Fibroblast of lung (primary cell): ENCODE measurements around the gene PRKAG2. TPM values are rescaled to one million over a fixed set of nuclear protein-coding genes. Genes with fewer than 3 reads are reported as not detected.

Source experiments
- DNase-seq, 2 donors: peaks; one replicate each; pipeline versions ENCODE4 v3.0.0 to v3.0.0-alpha.2; 2010; ENCODE audit warnings: low read depth in 2 of 2
- H2AFZ ChIP-seq: 2 replicates; pipeline ENCODE4 v1.5.1; 2012; ENCODE audit warnings: low read length, control low read depth, inconsistent platforms
- H3K27ac ChIP-seq: 2 replicates; pipeline ENCODE4 v1.5.1; 2011; ENCODE audit warnings: low read length, control low read depth; ENCODE audit not compliant: insufficient read depth
- H3K27me3 ChIP-seq: 2 replicates; pipeline ENCODE4 v1.5.1; 2011; ENCODE audit warnings: mild to moderate bottlenecking, low read length; ENCODE audit not compliant: control insufficient read depth, insufficient read depth
- H3K36me3 ChIP-seq: 2 replicates; pipeline ENCODE4 v1.5.1; 2011; ENCODE audit warnings: low read length; ENCODE audit not compliant: control insufficient read depth, insufficient read depth
- H3K4me1 ChIP-seq: 2 replicates; pipeline ENCODE4 v1.5.1; 2011; ENCODE audit warnings: low read length; ENCODE audit not compliant: control insufficient read depth, insufficient read depth; ENCODE audit errors: extremely low read depth
- H3K4me2 ChIP-seq: 2 replicates; pipeline ENCODE4 v1.5.1; 2011; ENCODE audit warnings: low read length, control low read depth; ENCODE audit not compliant: insufficient read depth; ENCODE audit errors: extremely low read depth
- H3K4me3 ChIP-seq, 4 experiments: fragments of 200-600 bp in 1 of 4; sonication (generic) in 1 of 4; replicated peaks in 1 of 4; 2 replicates each; pipeline ENCODE4 v1.5.1; 2011 to 2016; ENCODE audit warnings: low read length in 4 of 4, low read depth in 3 of 4, mild to moderate bottlenecking in 3 of 4, control low read depth in 2 of 4, inconsistent platforms in 1 of 4, mixed read lengths in 1 of 4; ENCODE audit not compliant: insufficient read depth in 1 of 4; ENCODE audit errors: control extremely low read depth in 1 of 4
- H3K79me2 ChIP-seq: 2 replicates; pipeline ENCODE4 v1.5.1; 2012; ENCODE audit warnings: mild to moderate bottlenecking, low read length, inconsistent platforms; ENCODE audit not compliant: control insufficient read depth, insufficient read depth
- H3K9ac ChIP-seq: 2 replicates; pipeline ENCODE4 v1.5.1; 2011; ENCODE audit warnings: mild to moderate bottlenecking, low read length, control low read depth; ENCODE audit not compliant: insufficient read depth
- H3K9me3 ChIP-seq: 2 replicates; pipeline ENCODE4 v1.5.1; 2012; ENCODE audit warnings: low read depth, low read length; ENCODE audit not compliant: control insufficient read depth, insufficient read depth
- H4K20me1 ChIP-seq: 2 replicates; pipeline ENCODE4 v1.5.1; 2011; ENCODE audit warnings: low read length; ENCODE audit not compliant: control insufficient read depth, insufficient read depth; ENCODE audit errors: extremely low read depth
- CTCF ChIP-seq, 2 donors: IDR thresholded peaks in 1 of 2; conservative IDR thresholded peaks in 1 of 2; 1 replicate in 1 of 2; 2 replicates in 1 of 2; pipeline ENCODE4 v1.5.1; 2011 to 2012; ENCODE audit warnings: low read length in 2 of 2, control low read depth in 1 of 2, inconsistent platforms in 1 of 2, low read depth in 1 of 2, mild to moderate bottlenecking in 1 of 2
- EZH2 ChIP-seq: IDR thresholded peaks from 2 replicates; pipeline ENCODE4 v1.5.1; 2012; ENCODE audit warnings: low read length, control low read depth, mild to moderate bottlenecking; ENCODE audit errors: missing control alignments
- polyA plus RNA-seq, 2 donors: library from polyadenylated mRNA; depleted of rRNA in 1 of 2; stranded (reverse) in 1 of 2; unstranded in 1 of 2; fragments of >200 nt; gene quantifications; 2 replicates each; pipeline ENCODE4 v1.2.1, GENCODE V29; 2011 to 2012; ENCODE audit warnings: missing spikeins in 1 of 2
- total RNA-seq: library from RNA; depleted of rRNA; stranded (reverse); fragments of >200 nt; gene quantifications from 2 replicates; pipeline ENCODE4 v1.2.1, GENCODE V29; 2014

PRKAG2 gene
- total and polyA plus RNA-seq, 2 donors (not counting 1 experiment from before 2014, with no cell fraction given), result 11.9 to 56.7 TPM

GRCh38 chr7:151608031-151608551 lies 268.8 kb downstream of the PRKAG2 start:
- DNase-seq, result peak in 1 of 2 donors; percentile 21
- peaks cover 3% of the 10 kb centered on the region for H3K79me2 ChIP-seq
- TF ChIP-seq CTCF (conservative IDR thresholded peaks at IDR 0.05 in 1 of 2, IDR thresholded peaks at IDR 0.05 in 1 of 2; ENCODE audit: low read depth in 1 of 2, low read length in 2 of 2), result no peak
- no peak for TF ChIP-seq EZH2
- no peak overlapping the region for H3K27ac ChIP-seq
- H3K4me3 ChIP-seq, result no peak overlapping the region
- H3K36me3 ChIP-seq, result no peaks in the 10 kb centered on the region
- H3K4me1 ChIP-seq, result peaks cover 3% of the 10 kb centered on the region
- H3K9me3 ChIP-seq, result no peaks in the 10 kb centered on the region
- no peak overlapping the region for H3K4me2 ChIP-seq
- no peak overlapping the region for H3K9ac ChIP-seq
- H3K27me3 ChIP-seq, result no peaks in the 10 kb centered on the region
- no peaks in the 10 kb centered on the region for H4K20me1 ChIP-seq
- H2AFZ ChIP-seq, result no peak overlapping the region

- Histone ChIP-seq H2AFZ (no peak overlapping the region), H3K9me3 (no peaks in the 10 kb centered on the region), H3K9ac (no peak overlapping the region), H3K27ac (no peak overlapping the region), H4K20me1 (no peaks in the 10 kb centered on the region), H3K36me3 (no peaks in the 10 kb centered on the region), H3K4me3 (no peak overlapping the region), H3K4me1 (peaks cover 3% of the 10 kb centered on the region), H3K4me2 (no peak overlapping the region), H3K79me2 (peaks cover 3% of the 10 kb centered on the region), H3K27me3 (no peaks in the 10 kb centered on the region)
- TF ChIP-seq EZH2 (no peak), CTCF (conservative IDR thresholded peaks at IDR 0.05 in 1 of 2, IDR thresholded peaks at IDR 0.05 in 1 of 2; ENCODE audit: low read depth in 1 of 2, low read length in 2 of 2) (no peak)
- DNase-seq, result peak; percentile 26 to 68
Observed at GRCh38 chr7:151607464-151607867, 269.4 kb downstream of the PRKAG2 start.

GRCh38 chr7:151603951-151604350 lies 273.0 kb downstream of the PRKAG2 start:
- Histone ChIP-seq H2AFZ (no peak overlapping the region), H3K36me3 (no peaks in the 10 kb centered on the region), H3K79me2 (peaks cover 5% of the 10 kb centered on the region), H3K4me2 (no peak overlapping the region), H3K4me1 (peaks cover 17% of the 10 kb centered on the region), H3K4me3 (no peak overlapping the region), H3K9ac (no peak overlapping the region), H3K27me3 (no peaks in the 10 kb centered on the region), H4K20me1 (no peaks in the 10 kb centered on the region), H3K27ac (no peak overlapping the region), H3K9me3 (no peaks in the 10 kb centered on the region)
- no peak for DNase-seq
- TF ChIP-seq CTCF (conservative IDR thresholded peaks at IDR 0.05 in 1 of 2, IDR thresholded peaks at IDR 0.05 in 1 of 2; ENCODE audit: low read depth in 1 of 2, low read length in 2 of 2) (no peak), EZH2 (no peak)
